Measurements from ENCODE around the gene STK32B. TPM values are rescaled to one million over a fixed set of nuclear protein-coding genes. Genes with fewer than 3 reads are reported as not detected.

The STK32B gene
- total and polyA plus RNA-seq, 2 of the 8 experiments (the other 6 are each of a cell fraction or from before 2014, with no cell fraction given): 2.3 to 2.5 TPM

DNA sequence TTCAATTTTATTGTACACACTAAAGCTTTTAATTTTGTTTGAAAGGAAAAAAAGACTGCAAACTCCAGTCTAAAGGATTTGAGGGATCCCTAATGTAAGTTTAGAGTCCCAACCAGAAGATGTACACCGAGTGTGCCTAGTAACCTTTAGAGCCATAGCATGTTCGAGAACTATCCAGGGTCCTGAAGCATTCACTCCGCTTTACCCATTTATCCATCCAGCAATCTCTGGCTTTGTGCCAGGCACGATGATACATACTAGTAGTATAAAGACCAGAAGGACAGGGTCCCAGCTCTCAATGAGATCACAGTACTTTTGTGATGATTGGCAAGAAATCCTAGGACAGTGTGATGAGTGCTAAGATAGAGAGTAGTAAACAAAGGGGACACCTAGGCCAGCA, 168.7 kb downstream of the STK32B start:
- no peak overlapping the region for H3K14ac ChIP-seq (ENCODE audit: insufficient read length)
- FAIRE-seq: no peak
- H2AK5ac ChIP-seq (ENCODE audit: low read depth, low read length): no peak overlapping the region

More for the DNA sequence above, 168.7 kb downstream of the STK32B start:
- ChIA-PET POLR2A (ENCODE audit: partially characterized antibody) (no interaction called here), CTCF (ENCODE audit: partially characterized antibody) (interaction anchor here (0.6 to 1.2 kb wide), 2 partner anchors 11 to 700 kb away, joined by 3 read pairs; no protein-coding TSS in a partner anchor)
- no peak overlapping the region for H3K27ac ChIP-seq (ENCODE audit: low read depth, low read length)
- H3K27me3 ChIP-seq (replicated peaks in 1 of 4; ENCODE audit: control insufficient read depth in 3 of 4, extremely low read depth in 1 of 4, insufficient read depth in 3 of 4, low read length in 3 of 4): no peaks in the 10 kb centered on the region
- no peaks in the 10 kb centered on the region for H3K79me2 ChIP-seq (ENCODE audit: control insufficient read depth in 1 of 2, insufficient read depth in 2 of 2, low read length in 2 of 2)
- H3K9ac ChIP-seq (replicated peaks in 1 of 4; ENCODE audit: extremely low read depth in 1 of 4, low read depth in 3 of 4, low read length in 3 of 4): no peak overlapping the region
- H3K4me3 ChIP-seq (ENCODE audit: extremely low read depth in 1 of 4, insufficient read depth in 2 of 4, low read depth in 3 of 4, low read length in 4 of 4): no peak overlapping the region
- no peak overlapping the region for H3K18ac ChIP-seq (ENCODE audit: extremely low read depth, low read length)
- H3K4me2 ChIP-seq (ENCODE audit: insufficient read depth in 1 of 2, low read depth in 2 of 2, low read length in 2 of 2): no peak overlapping the region
- no peak overlapping the region for H3K4ac ChIP-seq (replicated peaks; ENCODE audit: insufficient read length, low read depth, low read length)
- no peak overlapping the region for H4K5ac ChIP-seq (ENCODE audit: insufficient read length, low read depth, low read length)
- no peak overlapping the region for H3K56ac ChIP-seq (replicated peaks; ENCODE audit: insufficient read length, low read depth, low read length)
- TF ChIP-seq, protein P1, sequence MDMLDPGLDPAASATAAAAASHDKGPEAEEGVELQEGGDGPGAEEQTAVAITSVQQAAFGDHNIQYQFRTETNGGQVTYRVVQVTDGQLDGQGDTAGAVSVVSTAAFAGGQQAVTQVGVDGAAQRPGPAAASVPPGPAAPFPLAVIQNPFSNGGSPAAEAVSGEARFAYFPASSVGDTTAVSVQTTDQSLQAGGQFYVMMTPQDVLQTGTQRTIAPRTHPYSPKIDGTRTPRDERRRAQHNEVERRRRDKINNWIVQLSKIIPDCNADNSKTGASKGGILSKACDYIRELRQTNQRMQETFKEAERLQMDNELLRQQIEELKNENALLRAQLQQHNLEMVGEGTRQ (IDR thresholded peaks at IDR 0.05; ENCODE audit: low read length): no peak
- H3K36me3 ChIP-seq (ENCODE audit: control insufficient read depth in 2 of 4, insufficient read depth in 4 of 4, low read length in 3 of 4): peaks cover 0 to 3% (median 0%) of the 10 kb centered on the region in 4 experiments; a peak in 1 of 8 replicates
- no peak overlapping the region for H2BK20ac ChIP-seq (ENCODE audit: low read length)
- peaks cover 11 to 15% of the 10 kb centered on the region in 2 experiments; a peak in 3 of 4 replicates for H3K9me3 ChIP-seq (ENCODE audit: insufficient read depth in 2 of 2, low read depth in 1 of 2, low read length in 1 of 2)
- no peak overlapping the region for H2BK15ac ChIP-seq (ENCODE audit: low read length)
- H2BK120ac ChIP-seq (replicated peaks; ENCODE audit: low read depth, low read length): no peak overlapping the region
- no peak overlapping the region for H2BK12ac ChIP-seq (ENCODE audit: low read depth, low read length)
- no peak for DNase-seq (ENCODE audit: low read depth in 1 of 2, low spot score in 2 of 2)
- H2BK5ac ChIP-seq (ENCODE audit: low read depth, low read length): no peak overlapping the region
- no peaks in the 10 kb centered on the region for H3K79me1 ChIP-seq (ENCODE audit: low read depth, low read length)
- no peak overlapping the region for H3K23ac ChIP-seq (ENCODE audit: insufficient read length)
- H4K91ac ChIP-seq (replicated peaks; ENCODE audit: insufficient read length, low read length): no peak overlapping the region
- H3K4me1 ChIP-seq (replicated peaks in 1 of 4; ENCODE audit: control insufficient read depth in 3 of 4, insufficient read depth in 4 of 4, low read length in 3 of 4): peaks cover 0 to 8% (median 5%) of the 10 kb centered on the region in 4 experiments; a peak in 6 of 7 replicates
- WGBS, 2 experiments (ENCODE audit: extremely low coverage in 1 of 2, insufficient coverage in 1 of 2, insufficient read length in 1 of 2, insufficient replicate concordance in 2 of 2, low coverage in 1 of 2, low lambda C conversion rate in 2 of 2, missing lambda C conversion rate in 1 of 2): 92% methylated on average over 4 of the region's 4 CpGs; no CpG with 5 or more reads in 1 of the 2 experiments
- no peak overlapping the region for H2AFZ ChIP-seq (ENCODE audit: low read length)
- no peaks in the 10 kb centered on the region for H4K20me1 ChIP-seq (replicated peaks in 1 of 2; ENCODE audit: control insufficient read depth in 1 of 2, insufficient read depth in 2 of 2, low read length in 2 of 2)
- H3K23me2 ChIP-seq (ENCODE audit: low read depth, low read length): no peaks in the 10 kb centered on the region
- no peak overlapping the region for H4K8ac ChIP-seq (ENCODE audit: extremely low read depth, insufficient read depth, low read length)

All from H1 (cell line).